Measurements from ENCODE around the gene HOXD10. TPM values are rescaled to one million over a fixed set of nuclear protein-coding genes. Genes with fewer than 3 reads are reported as not detected.

The HOXD10 gene
- total and polyA plus RNA-seq, 4 donors = 0.05 to 0.54 TPM; not detected in 2

- TF ChIP-seq, protein P1, sequence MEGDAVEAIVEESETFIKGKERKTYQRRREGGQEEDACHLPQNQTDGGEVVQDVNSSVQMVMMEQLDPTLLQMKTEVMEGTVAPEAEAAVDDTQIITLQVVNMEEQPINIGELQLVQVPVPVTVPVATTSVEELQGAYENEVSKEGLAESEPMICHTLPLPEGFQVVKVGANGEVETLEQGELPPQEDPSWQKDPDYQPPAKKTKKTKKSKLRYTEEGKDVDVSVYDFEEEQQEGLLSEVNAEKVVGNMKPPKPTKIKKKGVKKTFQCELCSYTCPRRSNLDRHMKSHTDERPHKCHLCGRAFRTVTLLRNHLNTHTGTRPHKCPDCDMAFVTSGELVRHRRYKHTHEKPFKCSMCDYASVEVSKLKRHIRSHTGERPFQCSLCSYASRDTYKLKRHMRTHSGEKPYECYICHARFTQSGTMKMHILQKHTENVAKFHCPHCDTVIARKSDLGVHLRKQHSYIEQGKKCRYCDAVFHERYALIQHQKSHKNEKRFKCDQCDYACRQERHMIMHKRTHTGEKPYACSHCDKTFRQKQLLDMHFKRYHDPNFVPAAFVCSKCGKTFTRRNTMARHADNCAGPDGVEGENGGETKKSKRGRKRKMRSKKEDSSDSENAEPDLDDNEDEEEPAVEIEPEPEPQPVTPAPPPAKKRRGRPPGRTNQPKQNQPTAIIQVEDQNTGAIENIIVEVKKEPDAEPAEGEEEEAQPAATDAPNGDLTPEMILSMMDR (IDR thresholded peaks at IDR 0.05; ENCODE audit: control extremely low read depth, extremely low read depth) = no peak
- no peak overlapping the region for H3K4me3 ChIP-seq
- H3K9me3 ChIP-seq (ENCODE audit: control insufficient read depth in 4 of 4, insufficient read depth in 3 of 4, low read length in 3 of 4) = peaks cover 0 to 10% (median 0%) of the 10 kb centered on the region in 4 donors
- no peak overlapping the region for H3K9ac ChIP-seq (ENCODE audit: insufficient read depth in 1 of 2, low read length in 2 of 2)
- peaks cover 0 to 15% (median 4%) of the 10 kb centered on the region in 5 donors for H3K4me1 ChIP-seq (ENCODE audit: control insufficient read depth in 5 of 5, insufficient read depth in 5 of 5, low read length in 5 of 5)
- H3K27ac ChIP-seq (ENCODE audit: low read depth in 1 of 2, low read length in 1 of 2) = no peak overlapping the region
- 22 to 23% methylated on average over 2 of the region's 2 CpGs for WGBS, 2 donors
- peaks cover 19 to 94% (median 93%) of the 10 kb centered on the region in 3 donors for H3K27me3 ChIP-seq (ENCODE audit: control insufficient read depth in 3 of 3, insufficient read depth in 3 of 3, low read length in 2 of 3)
- H3K36me3 ChIP-seq (ENCODE audit: control insufficient read depth in 4 of 4, insufficient read depth in 4 of 4, low read length in 4 of 4) = no peaks in the 10 kb centered on the region
- ATAC-seq (ENCODE audit: insufficient read depth, low FRiP score) (no peak), DNase-seq (no peak)
Observed at GRCh38 chr2:176137252-176137580, 20.6 kb downstream of the HOXD10 start.

- no peak overlapping the region for H3K27ac ChIP-seq (ENCODE audit: low read depth in 1 of 2, low read length in 1 of 2)
- DNase-seq = no peak
Observed at GRCh38 chr2:176137906-176138305, 21.3 kb downstream of the HOXD10 start.

DNA sequence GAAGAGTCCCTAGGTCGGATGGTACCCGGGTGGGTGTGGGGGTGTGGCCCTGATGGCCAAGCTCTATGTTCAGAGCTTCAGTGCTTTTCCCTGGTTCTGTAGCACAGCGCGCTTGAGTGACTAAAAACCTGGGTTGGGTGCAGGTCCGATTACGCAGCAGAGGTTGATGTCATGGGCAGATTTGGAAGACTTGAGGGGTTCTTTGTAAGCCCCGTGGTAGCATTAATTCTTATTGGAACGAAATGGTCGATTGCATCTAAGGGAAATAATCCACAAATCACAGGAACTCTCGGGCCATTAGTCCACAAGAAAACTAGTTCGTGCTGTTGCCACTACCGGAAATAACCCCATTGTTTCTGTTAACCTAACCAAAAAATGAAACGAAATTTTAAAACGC, 21.9 kb downstream of the HOXD10 start:
- Histone ChIP-seq H3K4me3 (no peak overlapping the region), H3K9ac (ENCODE audit: insufficient read depth in 1 of 2, low read length in 2 of 2) (no peak overlapping the region), H3K9me3 (ENCODE audit: control insufficient read depth in 4 of 4, insufficient read depth in 3 of 4, low read length in 3 of 4) (peaks cover 0 to 10% (median 0%) of the 10 kb centered on the region in 4 donors), H3K36me3 (ENCODE audit: control insufficient read depth in 4 of 4, insufficient read depth in 4 of 4, low read length in 4 of 4) (no peaks in the 10 kb centered on the region), H3K27me3 (ENCODE audit: control insufficient read depth in 3 of 3, insufficient read depth in 3 of 3, low read length in 2 of 3) (peaks cover 19 to 94% (median 92%) of the 10 kb centered on the region in 3 donors), H3K4me1 (ENCODE audit: control insufficient read depth in 5 of 5, insufficient read depth in 5 of 5, low read length in 5 of 5) (peaks cover 0 to 15% (median 4%) of the 10 kb centered on the region in 5 donors), H3K27ac (ENCODE audit: low read depth in 1 of 2, low read length in 1 of 2) (no peak overlapping the region)
- ATAC-seq (ENCODE audit: insufficient read depth, low FRiP score) = no peak
- DNase-seq = no peak
- TF ChIP-seq, protein P1 (IDR thresholded peaks at IDR 0.05; ENCODE audit: control extremely low read depth, extremely low read depth) = no peak
- WGBS, 2 donors = 7 to 14% methylated on average over 14 of the region's 14 CpGs

More at GRCh38 chr2:176137906-176138305, 21.3 kb downstream of the HOXD10 start:
- no peak overlapping the region for H3K9ac ChIP-seq (ENCODE audit: insufficient read depth in 1 of 2, low read length in 2 of 2)
- H3K36me3 ChIP-seq (ENCODE audit: control insufficient read depth in 4 of 4, insufficient read depth in 4 of 4, low read length in 4 of 4) = no peaks in the 10 kb centered on the region
- peaks cover 0 to 10% (median 0%) of the 10 kb centered on the region in 4 donors for H3K9me3 ChIP-seq (ENCODE audit: control insufficient read depth in 4 of 4, insufficient read depth in 3 of 4, low read length in 3 of 4)
- ATAC-seq (ENCODE audit: insufficient read depth, low FRiP score) = no peak
- peaks cover 0 to 15% (median 4%) of the 10 kb centered on the region in 5 donors for H3K4me1 ChIP-seq (ENCODE audit: control insufficient read depth in 5 of 5, insufficient read depth in 5 of 5, low read length in 5 of 5)
- no peak overlapping the region for H3K4me3 ChIP-seq
- 45 to 46% methylated on average over 8 of the region's 8 CpGs for WGBS, 2 donors
- TF ChIP-seq, protein P1 (IDR thresholded peaks at IDR 0.05; ENCODE audit: control extremely low read depth, extremely low read depth) = no peak
- H3K27me3 ChIP-seq (ENCODE audit: control insufficient read depth in 3 of 3, insufficient read depth in 3 of 3, low read length in 2 of 3) = peaks cover 19 to 94% (median 92%) of the 10 kb centered on the region in 3 donors
